HG03439 (cell line): Measurements from ENCODE around the gene NSMF.

Experiments used
- ATAC-seq: cut with Tn5 transposase; IDR thresholded peaks from one replicate; pipeline ENCODE4 v1.9.1; 2021; ENCODE audit warnings: mild to moderate bottlenecking, moderate library complexity; ENCODE audit not compliant: unreplicated experiment

Gene NSMF

GRCh38 chr9:137434498-137435380, 24.4 kb downstream of the NSMF start:
- ATAC-seq: no peak

GRCh38 chr9:137433916-137434431, 25.2 kb downstream of the NSMF start:
- no peak for ATAC-seq

- ATAC-seq: no peak
Observed at GRCh38 chr9:137433349-137433915, 25.7 kb downstream of the NSMF start.

GRCh38 chr9:137432687-137433348, 26.3 kb downstream of the NSMF start:
- ATAC-seq: no peak

- no peak for ATAC-seq
Observed at GRCh38 chr9:137431416-137431931, 27.7 kb downstream of the NSMF start.

GRCh38 chr9:137430723-137431415, 28.3 kb downstream of the NSMF start:
- no peak for ATAC-seq

GRCh38 chr9:137429974-137430722, 29.0 kb downstream of the NSMF start:
- no peak for ATAC-seq

- no peak for ATAC-seq
Observed at GRCh38 chr9:137429546-137429890, 29.6 kb downstream of the NSMF start.

- ATAC-seq: no peak
Observed at GRCh38 chr9:137428841-137429545, 30.1 kb downstream of the NSMF start.

GRCh38 chr9:137428311-137428630, 30.9 kb downstream of the NSMF start:
- no peak for ATAC-seq

GRCh38 chr9:137427454-137428310, 31.5 kb downstream of the NSMF start:
- no peak for ATAC-seq

- no peak for ATAC-seq
Observed at GRCh38 chr9:137426018-137426681, 33.0 kb downstream of the NSMF start.

- ATAC-seq: peak; percentile 35
Observed at GRCh38 chr9:137423514-137424291, 35.4 kb downstream of the NSMF start.

GRCh38 chr9:137422604-137423513, 36.3 kb downstream of the NSMF start, which contains the start of the genes EXD3 and NOXA1:
EXD3 (minus strand) TSS chr9:137423162; CDS start chr9:137395357, 27,805 bp downstream.
NOXA1 (plus strand) TSS chr9:137423393; CDS start chr9:137423530, 137 bp downstream.
- ATAC-seq: peak; percentile 84

GRCh38 chr9:137421838-137422603, 37.1 kb downstream of the NSMF start:
- no peak for ATAC-seq
